Trophoblast cell (in vitro differentiated cells and primary cell): ENCODE results near the gene ATXN1.

Experiments used
- DNase-seq, 2 donors: peaks; one replicate each; pipeline ENCODE4 v3.0.0-alpha.2; 2016
- H2AFZ ChIP-seq: 2 replicates; pipeline ENCODE4 v1.6.1; 2013; ENCODE audit warnings: low read length, moderate library complexity, mild to moderate bottlenecking; ENCODE audit not compliant: insufficient read depth, poor library complexity
- H2AK5ac ChIP-seq: 2 replicates; pipeline ENCODE4 v1.6.1; 2013; ENCODE audit warnings: mild to moderate bottlenecking, low read length
- H2BK120ac ChIP-seq: 2 replicates; pipeline ENCODE4 v1.6.1; 2013; ENCODE audit warnings: low read length, mild to moderate bottlenecking, moderate library complexity; ENCODE audit not compliant: insufficient read depth, poor library complexity
- H2BK12ac ChIP-seq: 2 replicates; pipeline ENCODE4 v1.6.1; 2013; ENCODE audit warnings: mild to moderate bottlenecking, low read length, moderate library complexity
- H2BK5ac ChIP-seq: 2 replicates; pipeline ENCODE4 v1.6.1; 2013; ENCODE audit warnings: low read length, low read depth, moderate library complexity, mild to moderate bottlenecking; ENCODE audit not compliant: poor library complexity
- H3K14ac ChIP-seq: 2 replicates; pipeline ENCODE4 v1.6.1; 2013; ENCODE audit warnings: mild to moderate bottlenecking, low read length
- H3K18ac ChIP-seq: 2 replicates; pipeline ENCODE4 v1.6.1; 2013; ENCODE audit warnings: mild to moderate bottlenecking, low read length
- H3K23ac ChIP-seq: 2 replicates; pipeline ENCODE4 v1.6.1; 2013; ENCODE audit warnings: low read length
- H3K27ac ChIP-seq: 2 replicates; pipeline ENCODE4 v1.5.1; 2013; ENCODE audit warnings: low read depth, mild to moderate bottlenecking, inconsistent platforms, low read length, moderate library complexity
- H3K27me3 ChIP-seq: 2 replicates; pipeline ENCODE4 v1.6.1; 2013; ENCODE audit warnings: inconsistent platforms, mild to moderate bottlenecking, low read length, moderate library complexity; ENCODE audit not compliant: insufficient read depth
- H3K36me3 ChIP-seq, 2 experiments: 1 replicate in 1 of 2; 2 replicates in 1 of 2; pipeline ENCODE4 v1.6.1; 2013; ENCODE audit warnings: low read length in 2 of 2, mild to moderate bottlenecking in 2 of 2, moderate library complexity in 1 of 2; ENCODE audit not compliant: insufficient read depth in 2 of 2, control insufficient read depth in 1 of 2
- H3K4ac ChIP-seq: 2 replicates; pipeline ENCODE4 v1.6.1; 2013; ENCODE audit warnings: low read depth, mild to moderate bottlenecking, low read length, moderate library complexity
- H3K4me1 ChIP-seq, 2 experiments: 1 replicate in 1 of 2; 2 replicates in 1 of 2; pipeline ENCODE4 v1.6.1; 2013; ENCODE audit warnings: low read length in 2 of 2, mild to moderate bottlenecking in 2 of 2, moderate library complexity in 1 of 2; ENCODE audit not compliant: insufficient read depth in 2 of 2, control insufficient read depth in 1 of 2
- H3K4me2 ChIP-seq: 2 replicates; pipeline ENCODE4 v1.6.1; 2013; ENCODE audit warnings: inconsistent platforms, mild to moderate bottlenecking, low read length, moderate library complexity
- H3K4me3 ChIP-seq: 2 replicates; pipeline ENCODE4 v1.5.1; 2013; ENCODE audit warnings: mild to moderate bottlenecking, low read depth, low read length, inconsistent platforms
- H3K79me1 ChIP-seq: one replicate; pipeline ENCODE4 v1.6.1; 2013; ENCODE audit warnings: low read length
- H3K79me2 ChIP-seq: 2 replicates; pipeline ENCODE4 v1.6.1; 2013; ENCODE audit warnings: low read length, mild to moderate bottlenecking; ENCODE audit not compliant: control insufficient read depth, insufficient read depth, poor library complexity
- H3K9ac ChIP-seq: 2 replicates; pipeline ENCODE4 v1.6.1; 2013; ENCODE audit warnings: mild to moderate bottlenecking, low read length
- H3K9me3 ChIP-seq: 2 replicates; pipeline ENCODE4 v1.6.1; 2013; ENCODE audit warnings: low read depth, mild to moderate bottlenecking, control low read depth, inconsistent platforms, low read length; ENCODE audit not compliant: insufficient read depth
- H4K12ac ChIP-seq: 2 replicates; pipeline ENCODE4 v1.6.1; 2013; ENCODE audit warnings: low read depth, mild to moderate bottlenecking, low read length, moderate library complexity
- H4K8ac ChIP-seq: 2 replicates; pipeline ENCODE4 v1.6.1; 2013; ENCODE audit warnings: low read depth, mild to moderate bottlenecking, low read length, moderate library complexity
- H4K91ac ChIP-seq: one replicate; pipeline ENCODE4 v1.6.1; 2013; ENCODE audit warnings: low read depth, mild to moderate bottlenecking, low read length, moderate library complexity
- WGBS: extraction: QIAGEN DNeasy Blood & Tissue Kit; methylation state at CpG from one replicate; pipeline ENCODE4 v1.1.7; 2013; ENCODE audit warnings: missing lambda C conversion rate; ENCODE audit not compliant: insufficient read length, insufficient coverage; ENCODE audit errors: extremely low coverage; 5-methylcytosine and 5-hydroxymethylcytosine counted together

ATXN1 gene

GRCh38 chr6:16742116-16742515 is 19.1 kb downstream of the ATXN1 start:
- H3K18ac ChIP-seq = no peak overlapping the region
- no peak overlapping the region for H3K4me3 ChIP-seq
- H4K8ac ChIP-seq = no peak overlapping the region
- H3K4ac ChIP-seq = no peak overlapping the region
- peaks cover 14 to 18% of the 10 kb centered on the region in 2 experiments for H3K4me1 ChIP-seq
- no peak overlapping the region for H3K23ac ChIP-seq
- H2BK5ac ChIP-seq = no peak overlapping the region
- H2BK120ac ChIP-seq = no peak overlapping the region
- H3K9ac ChIP-seq = no peak overlapping the region
- DNase-seq = no peak
- peak overlapping the region; percentile 16 for H3K27ac ChIP-seq
- H2AFZ ChIP-seq = no peak overlapping the region
- no CpG with 5 or more reads among the region's 1 CpG for WGBS
- H2BK12ac ChIP-seq = peak overlapping the region; percentile 75
- H3K9me3 ChIP-seq = no peaks in the 10 kb centered on the region
- peaks cover 5 to 6% of the 10 kb centered on the region in 2 experiments for H3K36me3 ChIP-seq
- peaks cover 2% of the 10 kb centered on the region for H3K79me1 ChIP-seq
- H3K79me2 ChIP-seq = no peaks in the 10 kb centered on the region
- H3K27me3 ChIP-seq = no peaks in the 10 kb centered on the region
- no peak overlapping the region for H3K4me2 ChIP-seq
- no peak overlapping the region for H2AK5ac ChIP-seq
- H4K91ac ChIP-seq = peak overlapping the region; percentile 28
- no peak overlapping the region for H4K12ac ChIP-seq
- H3K14ac ChIP-seq = no peak overlapping the region

- Histone ChIP-seq H4K12ac (no peak overlapping the region), H3K4me1 (peaks cover 14 to 18% of the 10 kb centered on the region in 2 experiments), H3K27ac (peak overlapping the region; percentile 87), H3K36me3 (peaks cover 5 to 6% of the 10 kb centered on the region in 2 experiments), H2AK5ac (no peak overlapping the region), H3K9me3 (no peaks in the 10 kb centered on the region), H3K27me3 (no peaks in the 10 kb centered on the region), H2AFZ (no peak overlapping the region), H3K23ac (no peak overlapping the region), H3K4me2 (no peak overlapping the region), H3K4me3 (no peak overlapping the region), H4K91ac (no peak overlapping the region), H3K9ac (no peak overlapping the region), H3K79me2 (no peaks in the 10 kb centered on the region), H2BK5ac (no peak overlapping the region), H4K8ac (no peak overlapping the region), H3K79me1 (peaks cover 2% of the 10 kb centered on the region), H3K4ac (no peak overlapping the region), H2BK12ac (no peak overlapping the region), H3K18ac (no peak overlapping the region), H2BK120ac (no peak overlapping the region), H3K14ac (no peak overlapping the region)
- DNase-seq = peak; percentile 52 to 78
- no CpG with 5 or more reads among the region's 8 CpGs for WGBS
These were observed 19.9 kb downstream of the ATXN1 start for GRCh38 chr6:16741112-16742016.

GRCh38 chr6:16740097-16740496 is 21.2 kb downstream of the ATXN1 start:
- no peak overlapping the region for H2BK5ac ChIP-seq

GRCh38 chr6:16739329-16739801 is 21.9 kb downstream of the ATXN1 start:
- Histone ChIP-seq H2BK120ac (peak overlapping the region; percentile 63), H2BK12ac (peak overlapping the region; percentile 10), H3K79me2 (no peaks in the 10 kb centered on the region), H3K4me3 (no peak overlapping the region), H3K23ac (no peak overlapping the region), H2BK5ac (no peak overlapping the region), H2AFZ (no peak overlapping the region), H3K36me3 (peaks cover 3 to 5% of the 10 kb centered on the region in 2 experiments), H3K79me1 (peaks cover 2% of the 10 kb centered on the region), H4K91ac (no peak overlapping the region), H3K4me1 (peaks cover 14 to 18% of the 10 kb centered on the region in 2 experiments), H3K9ac (no peak overlapping the region), H3K14ac (no peak overlapping the region), H3K18ac (no peak overlapping the region), H4K12ac (no peak overlapping the region), H3K27me3 (no peaks in the 10 kb centered on the region), H3K27ac (no peak overlapping the region), H2AK5ac (no peak overlapping the region), H3K9me3 (no peaks in the 10 kb centered on the region), H3K4me2 (no peak overlapping the region), H3K4ac (no peak overlapping the region), H4K8ac (no peak overlapping the region)
- no CpG with 5 or more reads among the region's 7 CpGs for WGBS
- DNase-seq = no peak

More at GRCh38 chr6:16740097-16740496, 21.2 kb downstream of the ATXN1 start:
- H3K36me3 ChIP-seq = peaks cover 5 to 6% of the 10 kb centered on the region in 2 experiments
- H3K79me1 ChIP-seq = peaks cover 2% of the 10 kb centered on the region
- no peak overlapping the region for H2BK120ac ChIP-seq
- no peak overlapping the region for H3K4ac ChIP-seq
- no peak overlapping the region for H4K8ac ChIP-seq
- no peak overlapping the region for H3K4me3 ChIP-seq
- no peak overlapping the region for H3K27ac ChIP-seq
- peaks cover 14 to 18% of the 10 kb centered on the region in 2 experiments for H3K4me1 ChIP-seq
- no peaks in the 10 kb centered on the region for H3K9me3 ChIP-seq
- H4K12ac ChIP-seq = no peak overlapping the region
- no peaks in the 10 kb centered on the region for H3K27me3 ChIP-seq
- H3K79me2 ChIP-seq = no peaks in the 10 kb centered on the region
- no peak overlapping the region for H3K23ac ChIP-seq
- no peak overlapping the region for H3K18ac ChIP-seq
- DNase-seq = no peak
- H3K14ac ChIP-seq = no peak overlapping the region
- no peak overlapping the region for H3K4me2 ChIP-seq
- no peak overlapping the region for H2AFZ ChIP-seq
- H2AK5ac ChIP-seq = no peak overlapping the region
- H2BK12ac ChIP-seq = no peak overlapping the region
- no peak overlapping the region for H4K91ac ChIP-seq
- H3K9ac ChIP-seq = no peak overlapping the region
